OCI-LY7 (cell line): ENCODE data around the gene CACNB2. TPM values are rescaled to one million over a fixed set of nuclear protein-coding genes. Genes with fewer than 3 reads are reported as not detected.

ENCODE experiments used
- BruUV-seq: library from RNA; stranded (reverse); fragments of 400-500 nt; replicated peaks from 2 replicates; lab custom pipeline; 2021; lab: Mats Ljungman, UMichigan
- CTCF ChIA-PET: fragments of 300-600 bp; sonication (Branson Sonifier 250); formaldehyde crosslinking; loops from one replicate; lab custom pipeline; 2022; ENCODE audit warnings: antibody characterized with exemption; ENCODE audit not compliant: unreplicated experiment; lab: Charles Lee
- POLR2A ChIA-PET: fragments of 300-600 bp; sonication (Branson Sonifier 250); formaldehyde crosslinking; loops from one replicate; lab custom pipeline; 2022; ENCODE audit warnings: antibody characterized with exemption; lab: Charles Lee
- DNase-seq: peaks from one replicate; pipeline ENCODE4 v3.0.0-alpha.2; 2015; ENCODE audit warnings: low spot score
- H2AFZ ChIP-seq: fragments of 200-600 bp; sonication (generic), shearing (Covaris generic); 2 replicates; pipeline ENCODE4 v1.6.1; 2014; ENCODE audit warnings: mild to moderate bottlenecking, antibody characterized with exemption, low read length, moderate library complexity
- H3K27ac ChIP-seq: fragments of 200-600 bp; sonication (generic); 2 replicates; pipeline ENCODE4 v1.5.1; 2014; ENCODE audit warnings: mixed run types, low read depth, mild to moderate bottlenecking, moderate library complexity, low read length, inconsistent platforms; ENCODE audit not compliant: poor library complexity, severe bottlenecking
- H3K36me3 ChIP-seq: fragments of 200-600 bp; sonication (generic); 2 replicates; pipeline ENCODE4 v1.6.1; 2014; ENCODE audit warnings: mild to moderate bottlenecking, antibody characterized with exemption, low read length, moderate library complexity, mixed read lengths; ENCODE audit not compliant: insufficient read depth
- H3K4me1 ChIP-seq: fragments of 200-600 bp; sonication (generic); 2 replicates; pipeline ENCODE4 v1.5.1; 2014; ENCODE audit warnings: mild to moderate bottlenecking, low read length; ENCODE audit not compliant: insufficient read depth, poor library complexity, severe bottlenecking
- H3K4me2 ChIP-seq: fragments of 200-600 bp; sonication (generic); 2 replicates; pipeline ENCODE4 v1.6.1; 2014; ENCODE audit warnings: mild to moderate bottlenecking, low read length
- H3K4me3 ChIP-seq: fragments of 200-600 bp; sonication (generic); 2 replicates; pipeline ENCODE4 v1.5.1; 2014; ENCODE audit warnings: mild to moderate bottlenecking, low read depth, low read length; ENCODE audit not compliant: poor library complexity, severe bottlenecking
- H3K79me2 ChIP-seq: fragments of 200-600 bp; sonication (generic); 2 replicates; pipeline ENCODE4 v1.6.1; 2016; ENCODE audit warnings: low read depth, mild to moderate bottlenecking, low read length, moderate library complexity, mixed read lengths; ENCODE audit not compliant: insufficient read depth
- H3K9me2 ChIP-seq: fragments of 200-600 bp; sonication (generic); 2 replicates; pipeline ENCODE4 v1.6.1; 2016; ENCODE audit warnings: mild to moderate bottlenecking, low read length, mixed read lengths; ENCODE audit not compliant: insufficient read depth
- H3K9me3 ChIP-seq: fragments of 200-600 bp; sonication (generic); 2 replicates; pipeline ENCODE4 v1.6.1; 2014; ENCODE audit warnings: mild to moderate bottlenecking, mixed run types, low read length, mixed read lengths
- H4K20me1 ChIP-seq: fragments of 200-600 bp; sonication (generic); 2 replicates; pipeline ENCODE4 v1.6.1; 2014; ENCODE audit warnings: mild to moderate bottlenecking, antibody characterized with exemption, low read length, moderate library complexity, mixed read lengths; ENCODE audit not compliant: insufficient read depth
- CTCF ChIP-seq: fragments of 200-600 bp; sonication (generic); conservative IDR thresholded peaks from 2 replicates; pipeline ENCODE4 v1.5.1; 2014; ENCODE audit warnings: mild to moderate bottlenecking, antibody characterized with exemption, low read length, moderate library complexity, mixed read lengths
- EZH2phosphoT487 ChIP-seq: fragments of 200-600 bp; sonication (generic); IDR thresholded peaks from 2 replicates; pipeline ENCODE4 v1.6.1; 2018; ENCODE audit warnings: low read depth, borderline replicate concordance, mild to moderate bottlenecking, mixed run types, antibody characterized with exemption, low read length, moderate library complexity, mixed read lengths
- intact Hi-C: fragments of 100-400 bp; cut with micrococcal nuclease; formaldehyde crosslinking; loops from one replicate; pipeline ENCODE4 v1.10.0; 2022; ENCODE audit not compliant: unreplicated experiment
- total RNA-seq, 2 experiments: library from RNA; depleted of rRNA in 1 of 2; stranded (reverse); fragments of >200 nt in 1 of 2; shearing (Covaris generic) in 1 of 2; gene quantifications; 2 replicates each; pipeline ENCODE4 v1.2.3, GENCODE V29; 2014 to 2022

CACNB2 gene
- total RNA-seq, 2 experiments from 2014 or later, result not detected

DNA sequence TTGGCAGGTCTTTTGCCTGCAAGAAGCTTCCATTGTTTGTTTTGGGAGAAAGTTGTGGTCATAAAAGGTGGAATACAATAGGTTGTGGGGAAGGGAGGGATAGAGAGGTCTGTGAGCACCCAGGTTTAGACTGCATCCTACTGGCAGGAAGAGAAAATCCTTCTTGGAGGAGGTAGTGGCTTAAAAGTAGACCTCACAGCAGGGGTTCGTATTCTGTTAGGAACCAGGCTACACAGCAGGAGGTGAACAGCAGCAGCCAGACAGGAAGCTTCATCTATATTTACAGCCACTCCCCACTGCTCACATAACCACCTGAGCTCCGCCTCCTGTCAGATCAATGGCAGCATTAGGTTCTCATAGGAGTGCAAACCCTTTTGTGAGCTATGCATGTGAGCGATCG lies 265.9 kb downstream of the CACNB2 start:
- TF ChIP-seq CTCF (no peak), EZH2phosphoT487 (no peak)
- no peak for DNase-seq
- Histone ChIP-seq H2AFZ (no peak overlapping the region), H3K36me3 (no peaks in the 10 kb centered on the region), H3K4me1 (no peaks in the 10 kb centered on the region), H3K9me3 (no peaks in the 10 kb centered on the region), H3K4me3 (no peak overlapping the region), H3K9me2 (no peaks in the 10 kb centered on the region), H3K4me2 (no peak overlapping the region), H3K27ac (no peak overlapping the region), H4K20me1 (no peaks in the 10 kb centered on the region), H3K79me2 (no peaks in the 10 kb centered on the region)
- BruUV-seq, result no TSS peak
- intact Hi-C loops, result no loop called here
- POLR2A ChIA-PET, result interaction anchor here (0.7 to 1.0 kb wide), 2 partner anchors 11 to 12 kb away, joined by 3 read pairs; no protein-coding TSS in a partner anchor
- CTCF ChIA-PET, result no interaction called here

DNA sequence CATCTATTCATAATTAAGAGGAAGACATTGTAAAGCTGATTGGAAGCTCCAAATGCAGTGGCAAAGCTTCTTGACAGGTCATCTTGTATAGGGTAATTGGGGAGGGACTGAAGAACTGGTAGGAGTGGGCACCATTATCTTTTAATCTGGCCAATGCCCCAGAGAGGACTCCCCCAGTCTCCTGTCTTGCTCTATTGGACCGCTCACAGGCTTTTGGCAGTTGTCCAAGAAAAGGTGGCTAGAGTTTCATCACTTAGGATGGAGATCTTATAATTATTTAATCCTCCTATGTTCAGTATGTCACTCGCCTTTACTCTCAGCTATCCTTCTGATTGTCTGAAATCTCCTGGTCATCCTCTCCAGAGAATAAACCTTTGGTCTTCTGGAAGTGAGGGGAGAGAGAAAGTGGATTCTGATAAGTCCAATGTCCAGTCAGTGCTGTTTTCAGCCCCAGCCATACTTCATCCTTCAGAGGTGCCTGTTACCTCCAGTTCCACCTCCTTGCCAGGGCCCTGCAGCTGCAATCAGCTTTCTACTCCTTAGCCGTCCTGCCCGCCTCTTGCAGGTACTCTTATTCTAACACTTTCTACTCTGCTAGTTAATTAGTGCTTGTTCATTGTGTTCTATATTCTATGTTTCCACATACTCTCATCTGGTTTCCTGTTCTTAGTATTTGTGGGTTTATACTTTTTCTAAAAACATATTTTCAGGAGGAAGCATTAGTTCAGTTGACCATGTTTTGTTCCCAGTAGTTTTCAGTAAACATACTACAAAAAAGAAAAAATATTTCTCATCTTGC lies 269.6 kb downstream of the CACNB2 start:
- no peak for DNase-seq
- Histone ChIP-seq H3K4me2 (no peak overlapping the region), H3K27ac (no peak overlapping the region), H3K79me2 (no peaks in the 10 kb centered on the region), H3K9me3 (no peaks in the 10 kb centered on the region), H4K20me1 (no peaks in the 10 kb centered on the region), H3K9me2 (no peaks in the 10 kb centered on the region), H3K36me3 (no peaks in the 10 kb centered on the region), H3K4me3 (no peak overlapping the region), H2AFZ (no peak overlapping the region), H3K4me1 (no peaks in the 10 kb centered on the region)
- ChIA-PET POLR2A (no interaction called here), CTCF (no interaction called here)
- intact Hi-C loops, result no loop called here
- TF ChIP-seq CTCF (no peak), EZH2phosphoT487 (no peak)
- BruUV-seq, result no TSS peak

DNA sequence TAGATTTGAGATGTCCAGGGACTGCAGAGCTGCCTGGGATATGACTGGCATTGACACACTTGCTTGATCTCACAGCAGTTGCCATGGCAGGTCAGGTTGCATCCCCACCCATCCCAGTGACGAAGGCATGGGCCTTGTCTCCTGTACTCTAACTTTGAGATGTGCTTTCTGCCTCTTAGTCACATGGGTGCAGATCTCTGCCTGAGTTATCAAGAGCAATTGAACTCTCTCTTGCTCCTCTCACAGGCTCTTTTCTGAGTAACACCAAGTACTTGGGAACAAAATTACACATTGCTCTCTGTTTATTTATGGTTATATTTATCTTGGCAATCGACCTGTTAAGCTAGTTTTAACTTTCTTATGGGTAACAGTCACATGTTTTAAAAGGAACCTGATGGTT lies 273.8 kb downstream of the CACNB2 start:
- no TSS peak for BruUV-seq

More for the DNA sequence above, 273.8 kb downstream of the CACNB2 start:
- intact Hi-C loops, result no loop called here
- no peaks in the 10 kb centered on the region for H3K9me3 ChIP-seq
- H3K36me3 ChIP-seq, result no peaks in the 10 kb centered on the region
- H3K79me2 ChIP-seq, result no peaks in the 10 kb centered on the region
- CTCF ChIA-PET, result no interaction called here
- POLR2A ChIA-PET, result no interaction called here
- H3K4me3 ChIP-seq, result no peak overlapping the region
- no peak overlapping the region for H3K27ac ChIP-seq
- no peaks in the 10 kb centered on the region for H4K20me1 ChIP-seq
- no peak for TF ChIP-seq CTCF
- TF ChIP-seq EZH2phosphoT487, result no peak
- no peaks in the 10 kb centered on the region for H3K9me2 ChIP-seq
- H3K4me1 ChIP-seq, result no peaks in the 10 kb centered on the region
- no peak overlapping the region for H2AFZ ChIP-seq
- DNase-seq, result no peak
- no peak overlapping the region for H3K4me2 ChIP-seq
